Astrocyte (in vitro differentiated cells and primary cell): ENCODE results near the gene C2CD5.

Source experiments
- EZH2 ChIP-seq: IDR thresholded peaks from 2 replicates; pipeline ENCODE4 v1.6.1; 2012; ENCODE audit warnings: mild to moderate bottlenecking, low read length, inconsistent platforms; ENCODE audit not compliant: insufficient read depth
- TF ChIP-seq, protein P1 (sequence below): IDR thresholded peaks from 2 replicates; pipeline ENCODE4 v1.5.1; 2011; ENCODE audit warnings: low read depth, mild to moderate bottlenecking, inconsistent platforms, low read length, moderate library complexity; ENCODE audit not compliant: insufficient read depth

DNA sequence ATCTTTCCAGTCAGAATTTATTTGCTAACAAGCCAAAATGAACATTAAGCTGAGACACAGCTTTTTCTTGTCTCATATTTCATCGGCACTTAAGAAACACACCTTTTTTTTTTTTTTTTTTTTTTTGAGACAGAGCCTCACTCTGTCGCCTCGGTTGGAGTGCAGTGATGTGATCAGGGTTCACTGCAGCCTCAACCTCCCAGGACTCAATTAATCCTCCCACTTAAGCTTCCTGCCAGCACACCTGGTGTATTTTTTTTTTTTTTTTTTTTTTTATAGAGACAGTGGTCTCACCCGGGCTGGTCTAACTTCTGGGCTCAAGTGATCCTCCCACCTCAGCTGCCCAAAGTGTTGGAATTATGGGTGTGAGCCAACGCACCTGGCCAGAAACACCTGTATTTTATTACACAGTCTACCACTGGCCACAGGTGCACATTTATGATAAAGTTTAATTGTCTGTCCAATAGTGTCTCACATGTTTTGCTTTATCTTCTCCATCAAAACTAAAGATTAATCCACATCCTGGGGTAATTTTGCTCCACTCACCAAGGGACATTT lies 62.7 kb downstream of the C2CD5 start:
- TF ChIP-seq, protein P1, sequence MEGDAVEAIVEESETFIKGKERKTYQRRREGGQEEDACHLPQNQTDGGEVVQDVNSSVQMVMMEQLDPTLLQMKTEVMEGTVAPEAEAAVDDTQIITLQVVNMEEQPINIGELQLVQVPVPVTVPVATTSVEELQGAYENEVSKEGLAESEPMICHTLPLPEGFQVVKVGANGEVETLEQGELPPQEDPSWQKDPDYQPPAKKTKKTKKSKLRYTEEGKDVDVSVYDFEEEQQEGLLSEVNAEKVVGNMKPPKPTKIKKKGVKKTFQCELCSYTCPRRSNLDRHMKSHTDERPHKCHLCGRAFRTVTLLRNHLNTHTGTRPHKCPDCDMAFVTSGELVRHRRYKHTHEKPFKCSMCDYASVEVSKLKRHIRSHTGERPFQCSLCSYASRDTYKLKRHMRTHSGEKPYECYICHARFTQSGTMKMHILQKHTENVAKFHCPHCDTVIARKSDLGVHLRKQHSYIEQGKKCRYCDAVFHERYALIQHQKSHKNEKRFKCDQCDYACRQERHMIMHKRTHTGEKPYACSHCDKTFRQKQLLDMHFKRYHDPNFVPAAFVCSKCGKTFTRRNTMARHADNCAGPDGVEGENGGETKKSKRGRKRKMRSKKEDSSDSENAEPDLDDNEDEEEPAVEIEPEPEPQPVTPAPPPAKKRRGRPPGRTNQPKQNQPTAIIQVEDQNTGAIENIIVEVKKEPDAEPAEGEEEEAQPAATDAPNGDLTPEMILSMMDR, result no peak
- no peak for TF ChIP-seq EZH2
